Neural progenitor cell (in vitro differentiated cells): ENCODE data around the gene USP2. TPM values are rescaled to one million over a fixed set of nuclear protein-coding genes. Genes with fewer than 3 reads are reported as not detected.
A peak's percentile ranks its signal among the peaks of the same experiment; 100 is the strongest.

ENCODE experiments used
- DNase-seq: peaks from one replicate; pipeline ENCODE4 v3.0.0-alpha.2; 2016; ENCODE audit warnings: low spot score
- H2AFZ ChIP-seq: fragments of 200-600 bp; sonication (generic); replicated peaks from 2 replicates; pipeline ENCODE4 v1.6.1; 2016; ENCODE audit warnings: antibody characterized with exemption
- H3F3A ChIP-seq: fragments of 200-600 bp; sonication (generic); 2 replicates; pipeline ENCODE4 v1.6.1; 2016; ENCODE audit warnings: antibody characterized with exemption, low read depth
- H3K27ac ChIP-seq: fragments of 200-600 bp; sonication (generic); 2 replicates; pipeline ENCODE4 v1.5.1; 2016; ENCODE audit warnings: mild to moderate bottlenecking
- H3K27me3 ChIP-seq: fragments of 200-600 bp; sonication (generic); 2 replicates; pipeline ENCODE4 v1.6.1; 2016; ENCODE audit warnings: mild to moderate bottlenecking, moderate library complexity
- H3K36me3 ChIP-seq: fragments of 200-600 bp; sonication (generic); 2 replicates; pipeline ENCODE4 v1.5.1; 2016
- H3K4me1 ChIP-seq: fragments of 200-600 bp; sonication (generic); 2 replicates; pipeline ENCODE4 v1.6.1; 2016; ENCODE audit warnings: mixed run types
- H3K4me2 ChIP-seq: fragments of 200-600 bp; sonication (generic); 2 replicates; pipeline ENCODE4 v1.6.1; 2016
- H3K4me3 ChIP-seq: fragments of 200-600 bp; sonication (generic); 2 replicates; pipeline ENCODE4 v1.5.1; 2016
- H3K79me2 ChIP-seq: fragments of 200-600 bp; sonication (generic); 2 replicates; pipeline ENCODE4 v1.6.1; 2016; ENCODE audit warnings: low read depth
- H3K9ac ChIP-seq: fragments of 200-600 bp; sonication (generic); 2 replicates; pipeline ENCODE4 v1.6.1; 2016
- H3K9me3 ChIP-seq: fragments of 200-600 bp; sonication (generic); 2 replicates; pipeline ENCODE4 v1.5.1; 2016; ENCODE audit warnings: low read depth
- H4K20me1 ChIP-seq: fragments of 200-600 bp; sonication (generic); 2 replicates; pipeline ENCODE4 v1.6.1; 2016; ENCODE audit warnings: low read depth
- H3K27ac Mint-ChIP-seq: 3 replicates; pipeline ENCODE4 v1.8.0; 2021; ENCODE audit warnings: mixed read lengths
- H3K27me3 Mint-ChIP-seq: 2 replicates; pipeline ENCODE4 v1.8.0; 2022; ENCODE audit warnings: low read depth, mild to moderate bottlenecking, inconsistent platforms, moderate library complexity, mixed read lengths; ENCODE audit not compliant: insufficient read depth
- H3K36me3 Mint-ChIP-seq: 3 replicates; pipeline ENCODE4 v1.8.0; 2021; ENCODE audit warnings: mixed read lengths
- H3K4me1 Mint-ChIP-seq: 3 replicates; pipeline ENCODE4 v1.8.0; 2021; ENCODE audit warnings: mixed read lengths
- H3K4me3 Mint-ChIP-seq: 3 replicates; pipeline ENCODE4 v1.8.0; 2021; ENCODE audit warnings: mild to moderate bottlenecking, moderate library complexity, mixed read lengths
- H3K9me3 Mint-ChIP-seq: 3 replicates; pipeline ENCODE4 v1.8.0; 2020; ENCODE audit warnings: mixed read lengths
- EZH2 ChIP-seq: fragments of 200-600 bp; sonication (generic); IDR thresholded peaks from 2 replicates; pipeline ENCODE4 v1.6.1; 2017; ENCODE audit warnings: antibody characterized with exemption, mild to moderate bottlenecking, moderate library complexity
- EZH2phosphoT487 ChIP-seq: fragments of 200-600 bp; sonication (generic); IDR thresholded peaks from 2 replicates; pipeline ENCODE4 v1.6.1; 2017; ENCODE audit warnings: antibody characterized with exemption
- total RNA-seq: library from RNA; depleted of rRNA; stranded (reverse); fragments of >200 nt; gene quantifications from 2 replicates; pipeline ENCODE4 v1.2.3, GENCODE V29; 2015; ENCODE audit warnings: low replicate concordance
- TF ChIP-seq, protein P1 (sequence below): fragments of 200-600 bp; sonication (generic); IDR thresholded peaks from 2 replicates; pipeline ENCODE4 v1.5.1; 2017; ENCODE audit warnings: antibody characterized with exemption, mild to moderate bottlenecking

USP2 gene
- total RNA-seq, 1 donor from 2014 or later = 2.6 TPM

DNA sequence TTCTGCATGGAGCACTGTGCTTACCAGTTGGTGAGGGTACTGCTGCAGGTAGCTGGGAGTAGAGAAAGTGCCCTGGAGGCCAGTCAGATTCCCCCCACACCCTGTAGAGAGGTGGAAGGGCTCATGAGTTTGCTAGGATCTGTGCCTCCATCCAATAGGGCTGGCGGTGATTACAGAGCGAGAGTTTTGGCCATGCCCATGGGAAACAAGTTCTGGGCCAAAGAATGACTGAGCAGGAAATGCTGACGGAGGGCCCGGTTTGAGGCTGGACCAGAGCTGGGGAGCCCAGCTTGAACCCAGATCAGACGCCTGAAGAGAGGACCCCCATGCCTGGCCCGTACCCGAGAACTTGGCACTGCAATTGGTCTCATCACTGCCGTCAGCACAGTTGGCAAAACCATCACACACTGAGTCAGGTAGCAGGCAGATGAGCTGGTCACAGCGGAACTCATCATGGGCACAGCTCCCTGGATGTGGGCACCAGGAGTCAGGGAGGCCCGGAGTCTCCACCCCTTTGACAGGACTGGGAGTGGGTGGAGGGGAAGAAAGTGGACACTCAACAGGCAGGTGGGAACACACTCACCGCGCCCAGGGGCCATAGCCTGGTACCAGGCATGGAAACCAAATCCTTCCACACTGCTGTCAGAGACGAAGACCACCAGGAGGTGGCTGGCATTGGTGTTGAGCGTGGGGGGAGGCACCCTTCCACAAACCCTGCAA, 37.0 kb downstream of the USP2 start:
- peaks cover 42% of the 10 kb centered on the region for H3K27me3 ChIP-seq
- Mint-ChIP-seq H3K27me3 (peaks cover 20% of the 10 kb centered on the region), H3K27ac (no peak overlapping the region), H3K4me1 (peaks cover 25% of the 10 kb centered on the region), H3K36me3 (no peaks in the 10 kb centered on the region), H3K9me3 (no peaks in the 10 kb centered on the region), H3K4me3 (no peak overlapping the region)
- H3K4me1 ChIP-seq = peaks cover 33% of the 10 kb centered on the region
- H3K4me2 ChIP-seq = no peak overlapping the region
- H3K79me2 ChIP-seq = no peaks in the 10 kb centered on the region
- peaks cover 9% of the 10 kb centered on the region for H3F3A ChIP-seq
- no peak overlapping the region for H3K9ac ChIP-seq
- no peak overlapping the region for H3K27ac ChIP-seq
- no peaks in the 10 kb centered on the region for H3K36me3 ChIP-seq
- no peaks in the 10 kb centered on the region for H3K9me3 ChIP-seq
- H2AFZ ChIP-seq = no peak overlapping the region
- peaks cover under 1% of the 10 kb centered on the region for H4K20me1 ChIP-seq
- no peak overlapping the region for H3K4me3 ChIP-seq
- TF ChIP-seq EZH2phosphoT487 = no peak
- TF ChIP-seq, protein P1, sequence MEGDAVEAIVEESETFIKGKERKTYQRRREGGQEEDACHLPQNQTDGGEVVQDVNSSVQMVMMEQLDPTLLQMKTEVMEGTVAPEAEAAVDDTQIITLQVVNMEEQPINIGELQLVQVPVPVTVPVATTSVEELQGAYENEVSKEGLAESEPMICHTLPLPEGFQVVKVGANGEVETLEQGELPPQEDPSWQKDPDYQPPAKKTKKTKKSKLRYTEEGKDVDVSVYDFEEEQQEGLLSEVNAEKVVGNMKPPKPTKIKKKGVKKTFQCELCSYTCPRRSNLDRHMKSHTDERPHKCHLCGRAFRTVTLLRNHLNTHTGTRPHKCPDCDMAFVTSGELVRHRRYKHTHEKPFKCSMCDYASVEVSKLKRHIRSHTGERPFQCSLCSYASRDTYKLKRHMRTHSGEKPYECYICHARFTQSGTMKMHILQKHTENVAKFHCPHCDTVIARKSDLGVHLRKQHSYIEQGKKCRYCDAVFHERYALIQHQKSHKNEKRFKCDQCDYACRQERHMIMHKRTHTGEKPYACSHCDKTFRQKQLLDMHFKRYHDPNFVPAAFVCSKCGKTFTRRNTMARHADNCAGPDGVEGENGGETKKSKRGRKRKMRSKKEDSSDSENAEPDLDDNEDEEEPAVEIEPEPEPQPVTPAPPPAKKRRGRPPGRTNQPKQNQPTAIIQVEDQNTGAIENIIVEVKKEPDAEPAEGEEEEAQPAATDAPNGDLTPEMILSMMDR = no peak
- TF ChIP-seq EZH2 = no peak
- no peak for DNase-seq

DNA sequence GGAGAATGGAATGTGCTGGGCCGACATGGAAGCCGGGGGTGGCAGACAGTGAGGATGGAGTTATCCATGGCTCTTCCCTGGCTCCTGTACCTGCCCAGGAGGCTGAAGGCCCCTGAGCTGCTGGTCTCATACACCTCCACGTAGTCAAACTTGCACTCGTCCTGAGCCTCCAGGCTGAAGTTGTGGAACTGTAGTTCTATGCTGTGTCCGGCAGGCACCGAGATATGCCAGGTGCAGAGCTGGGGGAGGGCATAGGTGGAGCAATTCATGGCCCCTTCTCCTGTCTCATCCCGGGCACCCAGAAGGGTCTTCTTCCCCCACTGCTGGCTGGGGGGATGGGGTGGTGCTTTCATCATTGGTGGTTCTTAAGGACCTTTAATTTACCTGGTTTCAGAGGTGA, 37.8 kb downstream of the USP2 start:
- H3K36me3 Mint-ChIP-seq = no peaks in the 10 kb centered on the region
- H3K9me3 Mint-ChIP-seq = no peaks in the 10 kb centered on the region
- Histone ChIP-seq H3K79me2 (no peaks in the 10 kb centered on the region), H3F3A (peaks cover 17% of the 10 kb centered on the region), H3K4me2 (no peak overlapping the region), H3K4me1 (peaks cover 40% of the 10 kb centered on the region), H3K36me3 (no peaks in the 10 kb centered on the region), H2AFZ (no peak overlapping the region), H3K4me3 (no peak overlapping the region), H3K27me3 (peaks cover 49% of the 10 kb centered on the region), H3K9ac (no peak overlapping the region), H3K27ac (no peak overlapping the region), H4K20me1 (peaks cover 8% of the 10 kb centered on the region), H3K9me3 (no peaks in the 10 kb centered on the region)
- H3K27ac Mint-ChIP-seq = no peak overlapping the region
- TF ChIP-seq, protein P1 = no peak
- TF ChIP-seq EZH2phosphoT487 (no peak), EZH2 (no peak)
- no peak overlapping the region for H3K4me3 Mint-ChIP-seq
- DNase-seq = no peak
- peaks cover 32% of the 10 kb centered on the region for H3K4me1 Mint-ChIP-seq
- peaks cover 22% of the 10 kb centered on the region for H3K27me3 Mint-ChIP-seq

DNA sequence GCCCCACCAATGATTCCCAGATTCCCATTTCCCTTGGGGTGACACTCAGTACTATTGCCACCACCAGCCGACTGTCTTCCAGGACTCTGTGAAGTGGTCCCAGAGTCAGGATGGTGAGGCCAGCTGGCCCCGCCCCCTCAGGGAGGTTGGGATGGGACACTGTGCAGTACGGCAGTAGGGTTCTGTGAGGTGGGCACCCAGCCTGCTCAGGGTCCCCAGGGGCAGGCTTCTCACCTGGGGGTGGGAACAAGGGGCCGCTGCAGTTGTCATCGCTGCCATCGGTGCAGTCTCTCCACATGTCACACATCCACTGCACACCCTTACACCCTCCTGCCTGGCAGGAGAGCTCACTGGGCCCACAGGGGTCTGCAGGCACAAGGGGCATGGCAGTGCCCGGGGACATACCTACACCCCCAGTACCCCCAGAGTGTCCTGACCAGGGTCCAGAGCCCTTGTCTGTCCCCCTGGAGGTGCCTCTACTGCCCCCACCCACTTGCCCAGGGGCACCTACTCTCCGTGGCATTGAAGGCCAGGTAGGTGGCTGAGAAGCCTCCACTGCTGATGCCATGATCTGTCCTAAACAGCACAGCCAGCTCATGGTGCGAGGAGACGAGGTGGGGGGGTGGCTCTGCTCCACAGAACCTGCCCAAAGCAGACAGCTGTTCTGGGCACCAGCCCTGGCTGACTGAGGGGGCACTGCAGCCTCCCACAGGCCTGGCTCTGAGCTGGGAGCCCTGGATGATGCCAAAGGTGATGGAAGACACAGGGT, 38.9 kb downstream of the USP2 start:
- no peaks in the 10 kb centered on the region for H3K36me3 Mint-ChIP-seq
- H3K9me3 ChIP-seq = no peaks in the 10 kb centered on the region
- H3K9me3 Mint-ChIP-seq = no peaks in the 10 kb centered on the region
- H3K4me3 ChIP-seq = no peak overlapping the region
- H3K27me3 ChIP-seq = peaks cover 50% of the 10 kb centered on the region
- H3K27ac Mint-ChIP-seq = peak overlapping the region; percentile 16
- no peaks in the 10 kb centered on the region for H3K36me3 ChIP-seq
- peaks cover 28% of the 10 kb centered on the region for H3F3A ChIP-seq
- TF ChIP-seq EZH2phosphoT487 (no peak), EZH2 (no peak)
- TF ChIP-seq, protein P1 = no peak
- H4K20me1 ChIP-seq = peaks cover 10% of the 10 kb centered on the region
- peaks cover 3% of the 10 kb centered on the region for H3K79me2 ChIP-seq
- H3K4me1 Mint-ChIP-seq = peaks cover 40% of the 10 kb centered on the region
- H3K4me2 ChIP-seq = no peak overlapping the region
- H3K27ac ChIP-seq = no peak overlapping the region
- no peak overlapping the region for H3K4me3 Mint-ChIP-seq
- H3K4me1 ChIP-seq = peaks cover 49% of the 10 kb centered on the region
- no peak for DNase-seq
- H3K27me3 Mint-ChIP-seq = peaks cover 22% of the 10 kb centered on the region
- no peak overlapping the region for H3K9ac ChIP-seq
- H2AFZ ChIP-seq = no peak overlapping the region
